K562 (cell line): ENCODE measurements around the gene GPN1. TPM values are rescaled to one million over a fixed set of nuclear protein-coding genes. Genes with fewer than 3 reads are reported as not detected.
A peak's percentile ranks its signal among the peaks of the same experiment; 100 is the strongest.

Experiments
- ATF1 ChIP-seq, 2 experiments: fragments of 450-650 bp in 1 of 2; IDR thresholded peaks; 2 replicates each; pipeline ENCODE4 v1.6.1; 2016; ENCODE audit warnings: missing compliant biosample characterization in 1 of 2, missing genetic modification characterization in 1 of 2
- BMI1 ChIP-seq: fragments of 150-350 bp; IDR thresholded peaks from 2 replicates; pipeline ENCODE4 v1.6.1; 2014; ENCODE audit warnings: low read length
- CBFB ChIP-seq: sonication (generic); formaldehyde crosslinking; IDR thresholded peaks from 2 replicates; pipeline ENCODE4 v1.4.0; 2020; ENCODE audit warnings: mild to moderate bottlenecking, missing genetic modification reagents
- CHD2 ChIP-seq: IDR thresholded peaks from 2 replicates; pipeline ENCODE4 v1.6.1; 2011; ENCODE audit warnings: low read depth, low read length
- ELF2 ChIP-seq: fragments of 250-450 bp; sonication (Bioruptor Pico); IDR thresholded peaks from 2 replicates; pipeline ENCODE4 v1.5.0; 2021; ENCODE audit warnings: mild to moderate bottlenecking
- EZH2 ChIP-seq: IDR thresholded peaks from 2 replicates; pipeline ENCODE4 v1.6.1; 2012; ENCODE audit warnings: low read depth, mild to moderate bottlenecking, inconsistent platforms, low read length, borderline replicate concordance
- HDAC1 ChIP-seq, 2 experiments: fragments of 450-650 bp; IDR thresholded peaks; 2 replicates each; pipeline ENCODE4 v1.6.1; 2016 to 2017; ENCODE audit warnings: inconsistent platforms in 1 of 2, mild to moderate bottlenecking in 1 of 2, moderate library complexity in 1 of 2
- MBD1 ChIP-seq: fragments of 250-450 bp; sonication (Bioruptor Pico); IDR thresholded peaks from 2 replicates; pipeline ENCODE4 v1.8.0; 2022; ENCODE audit warnings: inconsistent platforms
- NFRKB ChIP-seq: fragments of 450-650 bp; IDR thresholded peaks from 2 replicates; pipeline ENCODE4 v1.6.1; 2016; ENCODE audit warnings: low read depth
- PURB ChIP-seq: sonication (generic); formaldehyde crosslinking; IDR thresholded peaks from 2 replicates; pipeline ENCODE4 v1.9.0; 2021; ENCODE audit warnings: low read depth, mild to moderate bottlenecking, missing genetic modification reagents
- RBFOX2 ChIP-seq: fragments of 200-400 bp; formaldehyde crosslinking; IDR thresholded peaks from 2 replicates; pipeline ENCODE4 v1.6.1; 2017; ENCODE audit warnings: low read depth, mild to moderate bottlenecking, low read length, moderate library complexity
- SMAD1 ChIP-seq: fragments of 150-350 bp; IDR thresholded peaks from 2 replicates; pipeline ENCODE4 v1.6.1; 2014; ENCODE audit warnings: low read length, low read depth; ENCODE audit not compliant: partially characterized antibody
- XRCC4 ChIP-seq: IDR thresholded peaks from one replicate; pipeline ENCODE4 v1.6.1; 2011; ENCODE audit not compliant: insufficient read depth, insufficient read length; ENCODE audit errors: extremely low read depth
- ZBED1 ChIP-seq: IDR thresholded peaks from 2 replicates; pipeline ENCODE4 v1.6.1; 2014
- ZNF134 ChIP-seq: fragments of 250-450 bp; sonication (Bioruptor Pico); conservative IDR thresholded peaks from 2 replicates; pipeline ENCODE4 v1.4.0; 2020
- ZNF592 ChIP-seq: fragments of 450-650 bp; IDR thresholded peaks from 2 replicates; pipeline ENCODE4 v1.6.1; 2017; ENCODE audit warnings: antibody characterized with exemption, mild to moderate bottlenecking
- ZSCAN32 ChIP-seq: fragments of 450-650 bp; formaldehyde crosslinking; IDR thresholded peaks from 2 replicates; pipeline ENCODE4 v1.4.0; 2020; ENCODE audit warnings: mild to moderate bottlenecking, moderate library complexity
- polyA plus RNA-seq, 8 experiments: library from polyadenylated mRNA; depleted of rRNA in 4 of 8; stranded (reverse) in 5 of 8; unstranded in 3 of 8; fragments of >200 nt; fragmentation: Nextera tagmentation in 2 of 8; fragmentation: Illumina TruSeq in 1 of 8; extraction: Ambion mirVana in 2 of 8; extraction: Trizol in 1 of 8; gene quantifications; 2 replicates each; pipeline versions ENCODE4 v1.2.1 to v1.2.3, GENCODE V29; 2011 to 2014; ENCODE audit warnings: inconsistent platforms in 1 of 8, missing spikeins in 1 of 8
- total RNA-seq, 7 experiments: library from RNA; depleted of rRNA in 6 of 7; stranded (reverse); fragments of >200 nt in 6 of 7; fragmentation: Illumina TruSeq in 2 of 7; extraction: Trizol in 2 of 7; gene quantifications; 2 replicates each; pipeline versions ENCODE4 v1.2.1 to v1.2.3, GENCODE V29; 2011 to 2021; ENCODE audit warnings: low replicate concordance in 1 of 7
- TF ChIP-seq, protein P1 (sequence below): fragments of 450-650 bp; IDR thresholded peaks from 2 replicates; pipeline ENCODE4 v1.6.1; 2017; ENCODE audit warnings: antibody characterized with exemption

GPN1 gene
- total and polyA plus RNA-seq, 9 of the 15 experiments (the other 6 are each of a cell fraction or from before 2014, with no cell fraction given): 23.4 to 171 (median 48.2) TPM

DNA sequence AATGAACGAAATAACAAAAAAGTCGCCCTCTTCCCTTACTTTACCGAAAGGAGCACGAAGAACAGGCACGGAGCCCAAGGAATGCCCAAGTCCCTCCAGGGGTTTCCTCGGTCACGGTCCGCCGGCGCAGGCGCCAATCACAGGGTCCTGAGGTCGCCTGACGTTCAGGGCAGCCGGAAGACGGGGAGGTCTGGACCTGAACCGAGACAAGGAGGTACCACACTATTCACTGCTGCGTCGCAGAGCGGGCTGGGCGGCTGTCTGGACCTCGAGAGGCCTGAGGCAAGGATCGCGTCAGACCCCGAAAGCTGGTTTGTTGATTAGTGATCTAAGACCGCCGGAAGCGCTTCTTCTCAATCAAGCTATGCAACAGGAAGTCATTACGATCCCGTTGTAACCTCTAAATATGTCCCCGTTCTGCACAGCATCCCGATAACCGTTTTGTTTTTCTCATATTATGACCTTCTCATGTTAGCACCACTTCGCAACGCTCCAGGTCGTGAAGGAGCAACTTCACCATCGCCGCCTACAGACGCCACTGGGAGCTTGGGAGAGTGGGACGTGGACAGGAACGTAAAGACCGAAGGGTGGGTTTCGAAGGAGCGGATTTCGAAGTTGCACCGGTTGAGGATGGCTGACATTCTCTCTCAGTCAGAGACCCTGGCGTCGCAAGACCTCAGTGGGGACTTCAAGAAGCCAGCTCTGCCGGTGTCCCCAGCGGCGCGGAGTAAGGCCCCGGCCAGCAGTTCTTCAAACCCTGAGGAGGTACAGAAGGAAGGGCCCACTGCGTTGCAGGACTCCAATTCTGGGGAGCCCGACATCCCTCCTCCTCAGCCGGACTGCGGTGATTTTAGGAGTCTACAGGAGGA is 34.7 kb downstream of the GPN1 start, which contains the start of the genes SLC4A1AP and SUPT7L (continued):
- TF ChIP-seq ZNF592 (0 out of 2 replicates have a peak, but pooled peaks have one; percentile 42), BMI1 (no peak), NFRKB (peak; percentile 99), XRCC4 (no peak), ZSCAN32 (CRISPR knock-in tag) (no peak), EZH2 (no peak), ZBED1 (peak; percentile 64; the same call in 1 of the 2 replicates), CHD2 (no peak), ATF1 (CRISPR knock-in tag; IDR thresholded peaks at IDR 0.05) (no peak; the same call in 1 of the 2 replicates), ATF1 (tag; IDR thresholded peaks at IDR 0.05) (peak; percentile 96), RBFOX2 (peak; percentile 86), CBFB (CRISPR knock-in tag) (no peak; the same call in 1 of the 2 replicates), SMAD1 (peak; percentile 70), MBD1 (CRISPR knock-in tag) (0 out of 2 replicates have a peak, but pooled peaks have one; percentile 30), ELF2 (peak; percentile 78), ZNF134 (no peak), HDAC1 (IDR thresholded peaks at IDR 0.05) (peak; percentile 79 to 95; a peak in 3 of 4 replicates), PURB (CRISPR knock-in tag) (no peak)
- TF ChIP-seq, protein P1, sequence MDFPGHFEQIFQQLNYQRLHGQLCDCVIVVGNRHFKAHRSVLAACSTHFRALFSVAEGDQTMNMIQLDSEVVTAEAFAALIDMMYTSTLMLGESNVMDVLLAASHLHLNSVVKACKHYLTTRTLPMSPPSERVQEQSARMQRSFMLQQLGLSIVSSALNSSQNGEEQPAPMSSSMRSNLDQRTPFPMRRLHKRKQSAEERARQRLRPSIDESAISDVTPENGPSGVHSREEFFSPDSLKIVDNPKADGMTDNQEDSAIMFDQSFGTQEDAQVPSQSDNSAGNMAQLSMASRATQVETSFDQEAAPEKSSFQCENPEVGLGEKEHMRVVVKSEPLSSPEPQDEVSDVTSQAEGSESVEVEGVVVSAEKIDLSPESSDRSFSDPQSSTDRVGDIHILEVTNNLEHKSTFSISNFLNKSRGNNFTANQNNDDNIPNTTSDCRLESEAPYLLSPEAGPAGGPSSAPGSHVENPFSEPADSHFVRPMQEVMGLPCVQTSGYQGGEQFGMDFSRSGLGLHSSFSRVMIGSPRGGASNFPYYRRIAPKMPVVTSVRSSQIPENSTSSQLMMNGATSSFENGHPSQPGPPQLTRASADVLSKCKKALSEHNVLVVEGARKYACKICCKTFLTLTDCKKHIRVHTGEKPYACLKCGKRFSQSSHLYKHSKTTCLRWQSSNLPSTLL: no peak
